ENCODE results near the gene WSB1. TPM values are rescaled to one million over a fixed set of nuclear protein-coding genes. Genes with fewer than 3 reads are reported as not detected.
"Not testable (repeated sequence)": the region's sequence is repeated elsewhere in the genome, so short reads cannot be mapped to it uniquely, and the experiment has no call there.

WSB1 gene
- total and polyA plus RNA-seq, 9 of the 15 experiments (the other 6 are each of a cell fraction or from before 2014, with no cell fraction given): 22.8 to 229 (median 81.1) TPM

- H3K4me3 ChIP-seq; intact Hi-C loops (cut with micrococcal nuclease); BruUV-seq (replicated peaks); H3K79me2 ChIP-seq (ENCODE audit: control insufficient read depth, insufficient read depth, low read length); H3K36me3 ChIP-seq (ENCODE audit: control insufficient read depth, insufficient read depth, low read length); H4K20me1 ChIP-seq (replicated peaks; ENCODE audit: control insufficient read depth, insufficient read depth, low read length); DNase-seq (ENCODE audit: extremely low read depth in 1 of 4, low spot score in 3 of 4); CTCF ChIA-PET (ENCODE audit: low intra/inter-chr PET ratio); in situ Hi-C loops (cut with MboI); H3K9me3 ChIP-seq (replicated peaks; ENCODE audit: control insufficient read depth, insufficient read depth, low read depth, low read length); H3K27me3 ChIP-seq (ENCODE audit: control insufficient read depth in 2 of 2, insufficient read depth in 2 of 2, low read length in 2 of 2); ATAC-seq; H3K4me1 ChIP-seq (replicated peaks in 1 of 2; ENCODE audit: control insufficient read depth in 2 of 2, insufficient read depth in 2 of 2, low read length in 2 of 2); H3K9me1 ChIP-seq (ENCODE audit: control insufficient read depth, insufficient read depth, low read length); FAIRE-seq; H3K9ac ChIP-seq (ENCODE audit: insufficient read depth in 1 of 2, low read depth in 2 of 2, low read length in 2 of 2); H3K27ac ChIP-seq (ENCODE audit: extremely low read depth, low read depth, low read length); H2AFZ ChIP-seq (ENCODE audit: low read depth, low read length); H3K4me2 ChIP-seq (ENCODE audit: insufficient read depth, low read length): not testable (repeated sequence)
- POLR2A ChIA-PET: interaction anchor here (0.5 to 1.1 kb wide), 3 partner anchors 9 to 160 kb away, joined by 3 read pairs; partner anchors contain the start of gene WSB1
- 15% methylated on average over 1 of the region's 1 CpG for WGBS (ENCODE audit: insufficient coverage, low coverage, missing lambda C conversion rate)
Measured at GRCh38 chr17:27250791-27251190, 43.1 kb upstream of the WSB1 start.

GRCh38 chr17:27254802-27255201, 39.1 kb upstream of the WSB1 start:
- H2AFZ ChIP-seq (ENCODE audit: low read depth, low read length); BruUV-seq (replicated peaks); CTCF ChIA-PET (ENCODE audit: low intra/inter-chr PET ratio); in situ Hi-C loops (cut with MboI); DNase-seq (ENCODE audit: extremely low read depth in 1 of 4, low spot score in 3 of 4); POLR2A ChIA-PET; H3K27ac ChIP-seq (ENCODE audit: extremely low read depth, low read depth, low read length); H3K4me1 ChIP-seq (replicated peaks in 1 of 2; ENCODE audit: control insufficient read depth in 2 of 2, insufficient read depth in 2 of 2, low read length in 2 of 2); H3K9ac ChIP-seq (ENCODE audit: insufficient read depth in 1 of 2, low read depth in 2 of 2, low read length in 2 of 2); H3K9me1 ChIP-seq (ENCODE audit: control insufficient read depth, insufficient read depth, low read length); H3K27me3 ChIP-seq (ENCODE audit: control insufficient read depth in 2 of 2, insufficient read depth in 2 of 2, low read length in 2 of 2); H3K79me2 ChIP-seq (ENCODE audit: control insufficient read depth, insufficient read depth, low read length); H3K9me3 ChIP-seq (replicated peaks; ENCODE audit: control insufficient read depth, insufficient read depth, low read depth, low read length); H3K4me3 ChIP-seq; FAIRE-seq; H4K20me1 ChIP-seq (replicated peaks; ENCODE audit: control insufficient read depth, insufficient read depth, low read length); ATAC-seq; intact Hi-C loops (cut with micrococcal nuclease); H3K4me2 ChIP-seq (ENCODE audit: insufficient read depth, low read length); H3K36me3 ChIP-seq (ENCODE audit: control insufficient read depth, insufficient read depth, low read length): not testable (repeated sequence)
- TF ChIP-seq ZNF146 (CRISPR knock-in tag; IDR thresholded peaks at IDR 0.05; ENCODE audit: unreplicated experiment) (peak; percentile 93), KDM1A (IDR thresholded peaks at IDR 0.05) (0 out of 4 replicates have a peak, but pooled peaks of 1 of the 2 experiments have one; percentile 10)
- WGBS (ENCODE audit: insufficient coverage, low coverage, missing lambda C conversion rate): 20% methylated on average over 4 of the region's 4 CpGs
